ENCODE measurements around the gene SLC6A8.
"Not testable (repeated sequence)": the region's sequence is repeated elsewhere in the genome, so short reads cannot be mapped to it uniquely, and the experiment has no call there.

DNA sequence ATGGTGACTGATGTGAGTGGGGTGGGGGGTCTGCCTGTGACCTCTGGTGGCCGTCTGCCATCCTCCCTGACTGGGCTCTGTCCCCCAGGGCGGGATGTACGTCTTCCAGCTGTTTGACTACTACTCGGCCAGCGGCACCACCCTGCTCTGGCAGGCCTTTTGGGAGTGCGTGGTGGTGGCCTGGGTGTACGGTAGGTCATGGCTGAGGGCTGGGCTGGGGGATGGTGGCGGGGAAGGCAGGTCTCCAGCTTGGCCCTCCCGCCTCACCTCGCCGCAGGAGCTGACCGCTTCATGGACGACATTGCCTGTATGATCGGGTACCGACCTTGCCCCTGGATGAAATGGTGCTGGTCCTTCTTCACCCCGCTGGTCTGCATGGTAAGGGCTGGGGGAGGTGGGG, 6.5 kb downstream of the SLC6A8 start:
- TF ChIP-seq, protein P1, sequence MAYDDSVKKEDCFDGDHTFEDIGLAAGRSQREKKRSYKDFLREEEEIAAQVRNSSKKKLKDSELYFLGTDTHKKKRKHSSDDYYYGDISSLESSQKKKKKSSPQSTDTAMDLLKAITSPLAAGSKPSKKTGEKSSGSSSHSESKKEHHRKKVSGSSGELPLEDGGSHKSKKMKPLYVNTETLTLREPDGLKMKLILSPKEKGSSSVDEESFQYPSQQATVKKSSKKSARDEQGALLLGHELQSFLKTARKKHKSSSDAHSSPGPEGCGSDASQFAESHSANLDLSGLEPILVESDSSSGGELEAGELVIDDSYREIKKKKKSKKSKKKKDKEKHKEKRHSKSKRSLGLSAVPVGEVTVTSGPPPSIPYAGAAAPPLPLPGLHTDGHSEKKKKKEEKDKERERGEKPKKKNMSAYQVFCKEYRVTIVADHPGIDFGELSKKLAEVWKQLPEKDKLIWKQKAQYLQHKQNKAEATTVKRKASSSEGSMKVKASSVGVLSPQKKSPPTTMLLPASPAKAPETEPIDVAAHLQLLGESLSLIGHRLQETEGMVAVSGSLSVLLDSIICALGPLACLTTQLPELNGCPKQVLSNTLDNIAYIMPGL (CRISPR knock-in tag; IDR thresholded peaks at IDR 0.05; ENCODE audit: borderline replicate concordance): not testable (repeated sequence)
- TF ChIP-seq, protein P2, sequence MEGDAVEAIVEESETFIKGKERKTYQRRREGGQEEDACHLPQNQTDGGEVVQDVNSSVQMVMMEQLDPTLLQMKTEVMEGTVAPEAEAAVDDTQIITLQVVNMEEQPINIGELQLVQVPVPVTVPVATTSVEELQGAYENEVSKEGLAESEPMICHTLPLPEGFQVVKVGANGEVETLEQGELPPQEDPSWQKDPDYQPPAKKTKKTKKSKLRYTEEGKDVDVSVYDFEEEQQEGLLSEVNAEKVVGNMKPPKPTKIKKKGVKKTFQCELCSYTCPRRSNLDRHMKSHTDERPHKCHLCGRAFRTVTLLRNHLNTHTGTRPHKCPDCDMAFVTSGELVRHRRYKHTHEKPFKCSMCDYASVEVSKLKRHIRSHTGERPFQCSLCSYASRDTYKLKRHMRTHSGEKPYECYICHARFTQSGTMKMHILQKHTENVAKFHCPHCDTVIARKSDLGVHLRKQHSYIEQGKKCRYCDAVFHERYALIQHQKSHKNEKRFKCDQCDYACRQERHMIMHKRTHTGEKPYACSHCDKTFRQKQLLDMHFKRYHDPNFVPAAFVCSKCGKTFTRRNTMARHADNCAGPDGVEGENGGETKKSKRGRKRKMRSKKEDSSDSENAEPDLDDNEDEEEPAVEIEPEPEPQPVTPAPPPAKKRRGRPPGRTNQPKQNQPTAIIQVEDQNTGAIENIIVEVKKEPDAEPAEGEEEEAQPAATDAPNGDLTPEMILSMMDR (IDR thresholded peaks at IDR 0.05): not testable (repeated sequence)
- not testable (repeated sequence) for TF ChIP-seq NPAS2 (CRISPR knock-in tag; IDR thresholded peaks at IDR 0.05; ENCODE audit: borderline replicate concordance); RCOR1 (IDR thresholded peaks at IDR 0.05; ENCODE audit: low read depth, low read length); RNF2 (IDR thresholded peaks at IDR 0.05; ENCODE audit: borderline replicate concordance, low read depth); SMC3 (IDR thresholded peaks at IDR 0.05); EHMT2 (IDR thresholded peaks at IDR 0.05; ENCODE audit: low read depth); CHD2 (IDR thresholded peaks at IDR 0.05; ENCODE audit: low read length, partially characterized antibody); POLR2A (IDR thresholded peaks at IDR 0.05; ENCODE audit: low read length); KDM5A (IDR thresholded peaks at IDR 0.05); KDM1A (IDR thresholded peaks at IDR 0.05; ENCODE audit: low read depth); RFX5 (IDR thresholded peaks at IDR 0.05)
- TF ChIP-seq, protein P3, sequence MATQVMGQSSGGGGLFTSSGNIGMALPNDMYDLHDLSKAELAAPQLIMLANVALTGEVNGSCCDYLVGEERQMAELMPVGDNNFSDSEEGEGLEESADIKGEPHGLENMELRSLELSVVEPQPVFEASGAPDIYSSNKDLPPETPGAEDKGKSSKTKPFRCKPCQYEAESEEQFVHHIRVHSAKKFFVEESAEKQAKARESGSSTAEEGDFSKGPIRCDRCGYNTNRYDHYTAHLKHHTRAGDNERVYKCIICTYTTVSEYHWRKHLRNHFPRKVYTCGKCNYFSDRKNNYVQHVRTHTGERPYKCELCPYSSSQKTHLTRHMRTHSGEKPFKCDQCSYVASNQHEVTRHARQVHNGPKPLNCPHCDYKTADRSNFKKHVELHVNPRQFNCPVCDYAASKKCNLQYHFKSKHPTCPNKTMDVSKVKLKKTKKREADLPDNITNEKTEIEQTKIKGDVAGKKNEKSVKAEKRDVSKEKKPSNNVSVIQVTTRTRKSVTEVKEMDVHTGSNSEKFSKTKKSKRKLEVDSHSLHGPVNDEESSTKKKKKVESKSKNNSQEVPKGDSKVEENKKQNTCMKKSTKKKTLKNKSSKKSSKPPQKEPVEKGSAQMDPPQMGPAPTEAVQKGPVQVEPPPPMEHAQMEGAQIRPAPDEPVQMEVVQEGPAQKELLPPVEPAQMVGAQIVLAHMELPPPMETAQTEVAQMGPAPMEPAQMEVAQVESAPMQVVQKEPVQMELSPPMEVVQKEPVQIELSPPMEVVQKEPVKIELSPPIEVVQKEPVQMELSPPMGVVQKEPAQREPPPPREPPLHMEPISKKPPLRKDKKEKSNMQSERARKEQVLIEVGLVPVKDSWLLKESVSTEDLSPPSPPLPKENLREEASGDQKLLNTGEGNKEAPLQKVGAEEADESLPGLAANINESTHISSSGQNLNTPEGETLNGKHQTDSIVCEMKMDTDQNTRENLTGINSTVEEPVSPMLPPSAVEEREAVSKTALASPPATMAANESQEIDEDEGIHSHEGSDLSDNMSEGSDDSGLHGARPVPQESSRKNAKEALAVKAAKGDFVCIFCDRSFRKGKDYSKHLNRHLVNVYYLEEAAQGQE (IDR thresholded peaks at IDR 0.05): not testable (repeated sequence)
- TF ChIP-seq, protein P4, sequence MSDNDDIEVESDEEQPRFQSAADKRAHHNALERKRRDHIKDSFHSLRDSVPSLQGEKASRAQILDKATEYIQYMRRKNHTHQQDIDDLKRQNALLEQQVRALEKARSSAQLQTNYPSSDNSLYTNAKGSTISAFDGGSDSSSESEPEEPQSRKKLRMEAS (IDR thresholded peaks at IDR 0.05): not testable (repeated sequence)

All from A549 (cell line).